HEK293 (cell line): ENCODE measurements around the gene NTN3.

Experiments
- BCL11A ChIP-seq: fragments of 450-650 bp; formaldehyde crosslinking; IDR thresholded peaks from 2 replicates; pipeline ENCODE4 v1.5.1; 2016; ENCODE audit warnings: low read depth, missing biosample characterization, missing genetic modification characterization
- BCL11B ChIP-seq: fragments of 450-650 bp; formaldehyde crosslinking; IDR thresholded peaks from 2 replicates; pipeline ENCODE4 v1.5.1; 2016; ENCODE audit warnings: low read depth, missing biosample characterization, missing genetic modification characterization
- KLF1 ChIP-seq: fragments of 450-650 bp; formaldehyde crosslinking; IDR thresholded peaks from 2 replicates; pipeline ENCODE4 v1.5.1; 2016; ENCODE audit warnings: missing biosample characterization, missing genetic modification characterization
- KLF10 ChIP-seq: fragments of 450-650 bp; IDR thresholded peaks from 2 replicates; pipeline ENCODE4 v1.5.1; 2018; ENCODE audit warnings: missing biosample characterization, mild to moderate bottlenecking, missing genetic modification characterization
- KLF7 ChIP-seq: fragments of 450-650 bp; formaldehyde crosslinking; IDR thresholded peaks from 2 replicates; pipeline ENCODE4 v1.5.1; 2016; ENCODE audit warnings: missing biosample characterization, missing genetic modification characterization, borderline replicate concordance
- MZF1 ChIP-seq: fragments of 450-650 bp; formaldehyde crosslinking; IDR thresholded peaks from 2 replicates; pipeline ENCODE4 v1.5.1; 2017; ENCODE audit warnings: missing biosample characterization, missing genetic modification characterization, borderline replicate concordance
- OVOL3 ChIP-seq: fragments of 450-650 bp; formaldehyde crosslinking; IDR thresholded peaks from 2 replicates; pipeline ENCODE4 v1.5.1; 2016; ENCODE audit warnings: missing biosample characterization, missing genetic modification characterization
- RBAK ChIP-seq: fragments of 450-650 bp; formaldehyde crosslinking; IDR thresholded peaks from 2 replicates; pipeline ENCODE4 v1.5.1; 2016; ENCODE audit warnings: missing biosample characterization, missing genetic modification characterization
- SCRT1 ChIP-seq: fragments of 450-650 bp; formaldehyde crosslinking; IDR thresholded peaks from 2 replicates; pipeline ENCODE4 v1.5.1; 2016; ENCODE audit warnings: missing biosample characterization, missing genetic modification characterization, borderline replicate concordance
- SP7 ChIP-seq: fragments of 450-650 bp; formaldehyde crosslinking; IDR thresholded peaks from 2 replicates; pipeline ENCODE4 v1.5.1; 2016; ENCODE audit warnings: missing biosample characterization, missing genetic modification characterization
- WT1 ChIP-seq: fragments of 450-650 bp; formaldehyde crosslinking; IDR thresholded peaks from 2 replicates; pipeline ENCODE4 v1.5.1; 2016; ENCODE audit warnings: missing biosample characterization, missing genetic modification characterization
- ZIC2 ChIP-seq: fragments of 450-650 bp; formaldehyde crosslinking; IDR thresholded peaks from 2 replicates; pipeline ENCODE4 v1.5.1; 2016; ENCODE audit warnings: missing biosample characterization, missing genetic modification characterization
- ZNF121 ChIP-seq: fragments of 450-650 bp; formaldehyde crosslinking; IDR thresholded peaks from 2 replicates; pipeline ENCODE4 v1.5.1; 2016; ENCODE audit warnings: missing biosample characterization, missing genetic modification characterization
- ZNF146 ChIP-seq: fragments of 450-650 bp; formaldehyde crosslinking; IDR thresholded peaks from 2 replicates; pipeline ENCODE4 v1.5.1; 2016; ENCODE audit warnings: missing biosample characterization, missing genetic modification characterization
- ZNF16 ChIP-seq: fragments of 450-650 bp; formaldehyde crosslinking; IDR thresholded peaks from 2 replicates; pipeline ENCODE4 v1.5.1; 2016; ENCODE audit warnings: low read depth, missing biosample characterization, missing genetic modification characterization
- ZNF169 ChIP-seq: fragments of 450-650 bp; formaldehyde crosslinking; IDR thresholded peaks from 2 replicates; pipeline ENCODE4 v1.5.1; 2016; ENCODE audit warnings: missing biosample characterization, missing genetic modification characterization
- ZNF174 ChIP-seq: fragments of 450-650 bp; formaldehyde crosslinking; IDR thresholded peaks from 2 replicates; pipeline ENCODE4 v1.5.0; 2017; ENCODE audit warnings: missing biosample characterization, mild to moderate bottlenecking, missing genetic modification characterization
- ZNF184 ChIP-seq: fragments of 450-650 bp; IDR thresholded peaks from 2 replicates; pipeline ENCODE4 v1.5.1; 2018; ENCODE audit warnings: missing biosample characterization, mild to moderate bottlenecking, missing genetic modification characterization
- ZNF19 ChIP-seq: fragments of 450-650 bp; formaldehyde crosslinking; IDR thresholded peaks from 2 replicates; pipeline ENCODE4; 2016; ENCODE audit warnings: missing biosample characterization, missing genetic modification characterization, low read depth
- ZNF221 ChIP-seq: fragments of 450-650 bp; formaldehyde crosslinking; IDR thresholded peaks from 2 replicates; pipeline ENCODE4 v1.5.1; 2017; ENCODE audit warnings: missing biosample characterization, missing genetic modification characterization, borderline replicate concordance
- ZNF394 ChIP-seq: fragments of 450-650 bp; formaldehyde crosslinking; IDR thresholded peaks from 2 replicates; pipeline ENCODE4 v1.5.1; 2016; ENCODE audit warnings: missing biosample characterization, missing genetic modification characterization, mild to moderate bottlenecking, moderate library complexity, borderline replicate concordance
- ZNF416 ChIP-seq: fragments of 450-650 bp; formaldehyde crosslinking; IDR thresholded peaks from 2 replicates; pipeline ENCODE4 v1.5.1; 2016; ENCODE audit warnings: missing biosample characterization, missing genetic modification characterization
- ZNF629 ChIP-seq: fragments of 450-650 bp; formaldehyde crosslinking; IDR thresholded peaks from 2 replicates; pipeline ENCODE4 v1.5.1; 2017; ENCODE audit warnings: missing biosample characterization, missing genetic modification characterization
- ZNF639 ChIP-seq: fragments of 450-650 bp; formaldehyde crosslinking; IDR thresholded peaks from 2 replicates; pipeline ENCODE4 v1.5.1; 2016; ENCODE audit warnings: missing biosample characterization, missing genetic modification characterization
- ZNF660 ChIP-seq: fragments of 450-650 bp; IDR thresholded peaks from 2 replicates; pipeline ENCODE4 v1.5.1; 2018; ENCODE audit warnings: missing biosample characterization, mild to moderate bottlenecking, missing genetic modification characterization
- ZNF701 ChIP-seq: fragments of 450-650 bp; formaldehyde crosslinking; IDR thresholded peaks from 2 replicates; pipeline ENCODE4 v1.5.1; 2016; ENCODE audit warnings: missing biosample characterization, missing genetic modification characterization
- ZNF76 ChIP-seq: fragments of 450-650 bp; formaldehyde crosslinking; IDR thresholded peaks from 2 replicates; pipeline ENCODE4; 2016; ENCODE audit warnings: low read depth, missing biosample characterization, missing genetic modification characterization, borderline replicate concordance
- ZNF785 ChIP-seq: fragments of 450-650 bp; formaldehyde crosslinking; IDR thresholded peaks from 2 replicates; pipeline ENCODE4 v1.5.1; 2016; ENCODE audit warnings: missing biosample characterization, missing genetic modification characterization
- ZNF837 ChIP-seq: fragments of 450-650 bp; formaldehyde crosslinking; IDR thresholded peaks from 2 replicates; pipeline ENCODE4 v1.5.1; 2016; ENCODE audit warnings: missing biosample characterization, missing genetic modification characterization
- ZSCAN4 ChIP-seq: fragments of 450-650 bp; formaldehyde crosslinking; IDR thresholded peaks from 2 replicates; pipeline ENCODE4 v1.5.1; 2017; ENCODE audit warnings: missing biosample characterization, missing genetic modification characterization
- TF ChIP-seq, protein P1 (sequence below): fragments of 450-650 bp; formaldehyde crosslinking; IDR thresholded peaks from 2 replicates; pipeline ENCODE4 v1.5.1; 2016; ENCODE audit warnings: missing biosample characterization, missing genetic modification characterization
- TF ChIP-seq, protein P2 (sequence below): fragments of 450-650 bp; formaldehyde crosslinking; IDR thresholded peaks from 2 replicates; pipeline ENCODE4 v1.5.1; 2017; ENCODE audit warnings: missing biosample characterization, missing genetic modification characterization
- TF ChIP-seq, protein P3 (sequence below): fragments of 450-650 bp; formaldehyde crosslinking; IDR thresholded peaks from 2 replicates; pipeline ENCODE4 v1.5.0; 2017; ENCODE audit warnings: missing biosample characterization, missing genetic modification characterization, borderline replicate concordance
- TF ChIP-seq, protein P4 (sequence below): fragments of 450-650 bp; formaldehyde crosslinking; IDR thresholded peaks from 2 replicates; pipeline ENCODE4 v1.5.1; 2016; ENCODE audit warnings: missing biosample characterization, missing genetic modification characterization

NTN3 gene

DNA sequence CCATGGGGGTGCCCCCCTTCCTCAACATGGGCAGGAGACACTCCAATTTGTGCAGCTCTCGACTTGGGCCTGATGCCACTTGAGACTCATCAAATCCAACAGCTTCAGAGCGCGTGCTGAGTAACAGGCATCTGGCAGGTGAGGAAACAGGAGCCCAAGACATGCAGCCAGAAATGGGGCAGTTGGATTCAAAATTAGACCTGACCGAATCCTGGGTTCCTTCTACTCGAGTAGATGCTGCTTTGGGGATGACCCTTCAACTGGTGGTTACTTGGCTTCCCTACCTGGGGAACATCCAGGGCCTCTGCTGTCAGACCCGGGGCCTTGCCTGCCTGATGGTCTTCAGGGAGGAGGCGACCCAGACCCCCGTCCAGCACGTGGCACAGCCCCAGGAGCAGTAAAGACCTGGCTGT lies 488 bp upstream of the NTN3 start (continued):
- TF ChIP-seq, protein P1, sequence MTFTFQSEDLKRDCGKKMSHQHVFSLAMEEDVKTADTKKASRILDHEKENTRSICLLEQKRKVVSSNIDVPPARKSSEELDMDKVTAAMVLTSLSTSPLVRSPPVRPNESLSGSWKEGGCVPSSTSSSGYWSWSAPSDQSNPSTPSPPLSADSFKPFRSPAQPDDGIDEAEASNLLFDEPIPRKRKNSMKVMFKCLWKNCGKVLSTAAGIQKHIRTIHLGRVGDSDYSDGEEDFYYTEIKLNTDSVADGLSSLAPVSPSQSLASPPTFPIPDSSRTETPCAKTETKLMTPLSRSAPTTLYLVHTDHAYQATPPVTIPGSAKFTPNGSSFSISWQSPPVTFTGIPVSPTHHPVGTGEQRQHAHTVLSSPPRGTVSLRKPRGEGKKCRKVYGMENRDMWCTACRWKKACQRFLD (tag by site-specific recombination): no peak
- TF ChIP-seq ZSCAN4 (tag by site-specific recombination) (no peak), ZNF16 (no peak), ZNF416 (no peak), ZIC2 (tag by site-specific recombination) (peak; percentile 67), MZF1 (tag by site-specific recombination) (no peak), ZNF221 (tag by site-specific recombination) (no peak), RBAK (no peak), KLF10 (tag by site-specific recombination) (no peak), ZNF146 (tag by site-specific recombination) (no peak), ZNF837 (tag by site-specific recombination) (no peak), ZNF76 (tag by site-specific recombination) (no peak), KLF1 (tag by site-specific recombination) (no peak), SCRT1 (tag by site-specific recombination) (peak; percentile 63), WT1 (tag by site-specific recombination) (0 out of 2 replicates have a peak, but pooled peaks have one; percentile 28), ZNF701 (tag by site-specific recombination) (no peak), ZNF629 (tag by site-specific recombination) (peak; percentile 37; the same call in 1 of the 2 replicates), ZNF121 (tag by site-specific recombination) (no peak), ZNF639 (tag by site-specific recombination) (no peak), ZNF169 (tag by site-specific recombination) (no peak), KLF7 (tag by site-specific recombination) (no peak), ZNF785 (tag by site-specific recombination) (no peak), ZNF19 (tag by site-specific recombination) (no peak), ZNF394 (tag by site-specific recombination) (no peak), OVOL3 (tag by site-specific recombination) (no peak), SP7 (tag by site-specific recombination) (peak; percentile 53), ZNF174 (tag by site-specific recombination) (no peak), BCL11A (tag by site-specific recombination) (0 out of 2 replicates have a peak, but pooled peaks have one; percentile 41), BCL11B (peak; percentile 68; the same call in 1 of the 2 replicates), ZNF184 (no peak), ZNF660 (tag by site-specific recombination) (no peak)
- TF ChIP-seq, protein P2, sequence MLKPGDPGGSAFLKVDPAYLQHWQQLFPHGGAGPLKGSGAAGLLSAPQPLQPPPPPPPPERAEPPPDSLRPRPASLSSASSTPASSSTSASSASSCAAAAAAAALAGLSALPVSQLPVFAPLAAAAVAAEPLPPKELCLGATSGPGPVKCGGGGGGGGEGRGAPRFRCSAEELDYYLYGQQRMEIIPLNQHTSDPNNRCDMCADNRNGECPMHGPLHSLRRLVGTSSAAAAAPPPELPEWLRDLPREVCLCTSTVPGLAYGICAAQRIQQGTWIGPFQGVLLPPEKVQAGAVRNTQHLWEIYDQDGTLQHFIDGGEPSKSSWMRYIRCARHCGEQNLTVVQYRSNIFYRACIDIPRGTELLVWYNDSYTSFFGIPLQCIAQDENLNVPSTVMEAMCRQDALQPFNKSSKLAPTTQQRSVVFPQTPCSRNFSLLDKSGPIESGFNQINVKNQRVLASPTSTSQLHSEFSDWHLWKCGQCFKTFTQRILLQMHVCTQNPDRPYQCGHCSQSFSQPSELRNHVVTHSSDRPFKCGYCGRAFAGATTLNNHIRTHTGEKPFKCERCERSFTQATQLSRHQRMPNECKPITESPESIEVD (tag by site-specific recombination): no peak
- TF ChIP-seq, protein P3, sequence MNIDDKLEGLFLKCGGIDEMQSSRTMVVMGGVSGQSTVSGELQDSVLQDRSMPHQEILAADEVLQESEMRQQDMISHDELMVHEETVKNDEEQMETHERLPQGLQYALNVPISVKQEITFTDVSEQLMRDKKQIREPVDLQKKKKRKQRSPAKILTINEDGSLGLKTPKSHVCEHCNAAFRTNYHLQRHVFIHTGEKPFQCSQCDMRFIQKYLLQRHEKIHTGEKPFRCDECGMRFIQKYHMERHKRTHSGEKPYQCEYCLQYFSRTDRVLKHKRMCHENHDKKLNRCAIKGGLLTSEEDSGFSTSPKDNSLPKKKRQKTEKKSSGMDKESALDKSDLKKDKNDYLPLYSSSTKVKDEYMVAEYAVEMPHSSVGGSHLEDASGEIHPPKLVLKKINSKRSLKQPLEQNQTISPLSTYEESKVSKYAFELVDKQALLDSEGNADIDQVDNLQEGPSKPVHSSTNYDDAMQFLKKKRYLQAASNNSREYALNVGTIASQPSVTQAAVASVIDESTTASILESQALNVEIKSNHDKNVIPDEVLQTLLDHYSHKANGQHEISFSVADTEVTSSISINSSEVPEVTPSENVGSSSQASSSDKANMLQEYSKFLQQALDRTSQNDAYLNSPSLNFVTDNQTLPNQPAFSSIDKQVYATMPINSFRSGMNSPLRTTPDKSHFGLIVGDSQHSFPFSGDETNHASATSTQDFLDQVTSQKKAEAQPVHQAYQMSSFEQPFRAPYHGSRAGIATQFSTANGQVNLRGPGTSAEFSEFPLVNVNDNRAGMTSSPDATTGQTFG: no peak
- TF ChIP-seq, protein P4, sequence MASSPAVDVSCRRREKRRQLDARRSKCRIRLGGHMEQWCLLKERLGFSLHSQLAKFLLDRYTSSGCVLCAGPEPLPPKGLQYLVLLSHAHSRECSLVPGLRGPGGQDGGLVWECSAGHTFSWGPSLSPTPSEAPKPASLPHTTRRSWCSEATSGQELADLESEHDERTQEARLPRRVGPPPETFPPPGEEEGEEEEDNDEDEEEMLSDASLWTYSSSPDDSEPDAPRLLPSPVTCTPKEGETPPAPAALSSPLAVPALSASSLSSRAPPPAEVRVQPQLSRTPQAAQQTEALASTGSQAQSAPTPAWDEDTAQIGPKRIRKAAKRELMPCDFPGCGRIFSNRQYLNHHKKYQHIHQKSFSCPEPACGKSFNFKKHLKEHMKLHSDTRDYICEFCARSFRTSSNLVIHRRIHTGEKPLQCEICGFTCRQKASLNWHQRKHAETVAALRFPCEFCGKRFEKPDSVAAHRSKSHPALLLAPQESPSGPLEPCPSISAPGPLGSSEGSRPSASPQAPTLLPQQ: no peak
